ENCODE results near the gene ADGB.

DNA sequence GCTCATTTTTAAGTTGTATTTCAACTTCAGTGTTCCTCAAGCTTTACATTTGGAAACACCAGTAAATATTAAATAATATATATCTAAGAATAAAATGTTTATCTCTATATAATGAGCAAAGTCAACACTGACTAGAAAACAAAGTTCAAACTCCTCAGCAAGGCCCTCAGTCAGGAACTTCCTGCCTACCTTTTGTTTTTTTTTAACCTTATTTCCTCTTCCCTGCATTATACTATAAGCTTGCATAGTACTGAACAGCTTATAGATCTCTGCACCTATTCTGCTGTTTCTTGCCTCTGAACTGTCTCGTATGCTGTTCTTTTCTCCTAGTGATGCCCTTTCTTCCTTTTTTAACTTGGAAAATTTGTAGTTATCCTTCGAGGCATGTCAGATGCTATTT is 29.6 kb downstream of the ADGB start:
- TF ChIP-seq, protein P1, sequence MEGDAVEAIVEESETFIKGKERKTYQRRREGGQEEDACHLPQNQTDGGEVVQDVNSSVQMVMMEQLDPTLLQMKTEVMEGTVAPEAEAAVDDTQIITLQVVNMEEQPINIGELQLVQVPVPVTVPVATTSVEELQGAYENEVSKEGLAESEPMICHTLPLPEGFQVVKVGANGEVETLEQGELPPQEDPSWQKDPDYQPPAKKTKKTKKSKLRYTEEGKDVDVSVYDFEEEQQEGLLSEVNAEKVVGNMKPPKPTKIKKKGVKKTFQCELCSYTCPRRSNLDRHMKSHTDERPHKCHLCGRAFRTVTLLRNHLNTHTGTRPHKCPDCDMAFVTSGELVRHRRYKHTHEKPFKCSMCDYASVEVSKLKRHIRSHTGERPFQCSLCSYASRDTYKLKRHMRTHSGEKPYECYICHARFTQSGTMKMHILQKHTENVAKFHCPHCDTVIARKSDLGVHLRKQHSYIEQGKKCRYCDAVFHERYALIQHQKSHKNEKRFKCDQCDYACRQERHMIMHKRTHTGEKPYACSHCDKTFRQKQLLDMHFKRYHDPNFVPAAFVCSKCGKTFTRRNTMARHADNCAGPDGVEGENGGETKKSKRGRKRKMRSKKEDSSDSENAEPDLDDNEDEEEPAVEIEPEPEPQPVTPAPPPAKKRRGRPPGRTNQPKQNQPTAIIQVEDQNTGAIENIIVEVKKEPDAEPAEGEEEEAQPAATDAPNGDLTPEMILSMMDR (conservative IDR thresholded peaks at IDR 0.05 in 1 of 2, IDR thresholded peaks at IDR 0.05 in 1 of 2; ENCODE audit: low read depth in 1 of 2, low read length in 2 of 2): no peak
- TF ChIP-seq EZH2 (IDR thresholded peaks at IDR 0.05; ENCODE audit: low read length, missing control alignments): no peak

Measured in fibroblast of lung (primary cell).